ENCODE measurements around the gene SLC16A3.
A peak's percentile ranks its signal among the peaks of the same experiment; 100 is the strongest.
"Not testable (repeated sequence)": the region's sequence is repeated elsewhere in the genome, so short reads cannot be mapped to it uniquely, and the experiment has no call there.

The SLC16A3 gene

DNA sequence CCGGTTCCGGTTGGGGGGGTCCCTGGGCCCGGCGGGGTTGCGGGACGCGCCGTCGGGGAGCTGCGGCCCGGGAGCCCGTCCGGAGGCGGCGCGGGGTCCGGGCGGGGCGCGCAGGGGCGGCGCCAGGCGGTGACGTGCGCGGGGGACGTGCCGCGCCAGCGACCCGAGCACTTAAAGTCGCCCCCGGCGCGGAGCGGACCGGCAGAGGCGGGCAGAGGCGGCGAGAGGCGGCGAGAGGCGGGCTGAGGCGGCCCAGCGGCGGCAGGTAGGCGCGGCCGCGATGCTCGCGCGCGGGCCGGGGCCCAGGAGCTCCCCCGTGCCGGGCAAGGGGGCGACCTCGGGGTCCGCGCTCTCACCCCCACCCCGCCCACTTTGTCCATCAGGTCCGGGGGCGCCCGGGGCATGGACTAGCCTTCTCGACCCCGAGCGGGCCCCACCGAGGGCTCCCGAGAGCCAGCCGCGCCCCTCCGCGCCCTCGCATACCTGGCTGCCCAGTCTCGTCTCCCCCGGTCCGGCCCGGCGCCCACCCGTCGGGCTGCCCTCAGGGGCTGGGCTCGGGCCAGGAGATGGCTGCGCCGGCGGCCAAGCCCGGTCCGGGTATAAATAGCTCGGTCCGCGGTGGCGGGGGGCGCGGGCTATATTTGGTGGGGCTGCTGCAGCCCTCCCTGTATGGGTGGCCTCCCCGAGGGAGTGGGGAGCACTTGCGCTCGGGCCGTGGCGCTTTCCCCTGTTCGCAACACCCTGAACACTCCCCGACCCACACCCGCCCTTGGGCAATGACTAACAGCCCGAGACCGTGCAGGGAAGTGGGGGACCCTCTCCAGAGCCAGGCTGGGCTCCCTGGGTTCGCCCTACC is at the start of gene SLC16A3:
SLC16A3 (plus strand) TSS at position 201 of the 856 bp plus-strand sequence. CDS start 6,967 bp downstream, outside the sequence.
- DNase-seq (ENCODE audit: low read depth) = peak; percentile 66

DNA sequence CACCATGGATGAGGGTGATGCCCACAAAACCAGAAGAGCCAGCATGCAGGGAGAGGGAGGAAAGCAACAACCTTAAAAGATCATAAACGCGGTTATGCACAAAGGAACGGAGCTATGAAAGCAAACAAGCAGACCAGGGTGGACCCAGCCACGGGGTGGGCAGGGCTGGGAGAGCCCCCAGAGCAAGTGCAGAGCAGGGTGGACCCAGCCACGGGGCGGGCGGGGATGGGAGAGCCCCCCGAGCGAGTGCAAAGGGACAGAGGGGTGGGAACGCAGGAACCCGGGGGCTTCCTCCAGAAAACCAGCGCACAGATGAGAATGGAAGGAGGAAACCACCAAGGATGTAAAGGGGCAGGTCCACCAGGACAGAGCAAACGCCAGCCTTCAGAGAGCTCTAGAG is 49.4 kb upstream of the SLC16A3 start:
- no peak for DNase-seq (ENCODE audit: low read depth)

GRCh38 chr17:82179946-82180475 is 48.8 kb upstream of the SLC16A3 start:
- DNase-seq (ENCODE audit: low read depth) = no peak

DNA sequence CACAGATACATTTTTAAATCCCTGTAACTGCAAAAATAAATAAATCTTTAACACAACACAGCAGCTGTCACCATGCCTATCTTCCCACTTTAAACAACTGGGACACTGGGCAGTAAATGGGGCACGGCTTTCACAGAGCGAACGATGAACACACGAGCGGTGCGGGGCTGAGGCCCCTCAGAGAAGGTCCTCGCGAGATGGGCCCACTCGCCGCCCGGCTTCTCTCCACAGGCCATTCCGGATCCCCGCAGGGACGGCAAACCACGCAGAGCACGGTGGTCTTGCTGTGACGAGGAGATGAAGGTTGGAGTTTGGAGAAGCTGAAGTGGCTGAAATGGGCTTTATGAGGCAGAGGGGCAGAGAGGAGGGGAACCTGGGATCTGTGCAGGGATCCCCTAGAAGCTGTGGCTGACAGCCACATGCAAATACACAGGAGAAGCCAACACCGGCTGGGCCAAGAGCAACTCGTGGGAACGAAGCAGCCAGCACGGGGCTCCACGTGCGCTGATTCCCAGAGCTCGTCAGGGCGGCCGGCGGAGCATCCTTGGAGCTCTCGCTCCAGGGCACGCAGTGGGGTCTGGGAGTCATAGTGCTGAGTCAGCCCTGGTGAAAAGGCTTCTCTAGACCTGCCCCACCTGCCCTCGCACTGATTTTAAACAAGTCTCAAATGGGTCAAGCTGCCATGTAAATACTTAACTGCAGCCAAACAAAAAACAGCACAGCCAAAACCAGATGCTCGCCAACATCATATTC is 47.9 kb upstream of the SLC16A3 start:
- no peak for DNase-seq (ENCODE audit: low read depth)

GRCh38 chr17:82184761-82185160 is 44.1 kb upstream of the SLC16A3 start:
- DNase-seq (ENCODE audit: low read depth) = no peak

DNA sequence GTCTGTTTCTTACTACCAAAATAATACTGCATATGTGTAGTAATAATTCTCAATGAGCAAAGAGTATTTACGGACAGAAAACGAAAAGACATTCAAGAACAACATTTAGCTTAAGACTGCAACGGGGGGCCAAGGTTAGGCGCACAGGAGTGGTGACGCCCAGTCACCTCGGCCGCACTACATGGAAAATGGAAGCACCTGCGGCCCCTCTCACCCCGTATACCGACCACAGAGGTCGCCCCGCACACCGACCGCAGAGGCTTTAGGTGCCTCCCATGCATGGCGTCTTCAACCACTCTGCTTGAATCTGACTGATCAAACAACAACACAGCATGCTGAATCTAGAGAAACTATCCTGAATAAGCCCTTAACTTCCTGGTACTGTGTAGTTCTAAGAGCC is 42.6 kb upstream of the SLC16A3 start:
- no peak for DNase-seq (ENCODE audit: low read depth)

DNA sequence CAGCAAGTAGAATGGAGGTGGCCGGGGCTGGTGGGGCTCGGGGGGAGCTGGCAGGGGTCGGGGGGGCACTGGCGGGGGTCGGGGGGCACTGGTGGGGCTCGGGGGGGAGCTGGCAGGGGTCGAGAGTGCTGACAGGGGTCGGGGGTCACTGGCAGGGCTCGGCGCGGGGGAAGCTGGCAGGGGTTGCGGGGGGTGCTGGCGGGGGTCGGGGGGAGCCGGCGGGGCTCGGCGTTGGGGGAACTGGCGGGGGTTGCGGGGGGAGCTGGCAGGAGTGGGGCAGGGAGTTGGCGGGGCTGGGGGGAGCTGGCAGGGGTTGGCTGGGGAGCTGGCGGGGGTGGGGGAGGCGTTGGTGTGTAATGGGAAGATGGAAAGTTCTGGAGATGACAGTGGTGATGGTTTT is 41.3 kb upstream of the SLC16A3 start:
- DNase-seq (ENCODE audit: low read depth) = no peak

- DNase-seq (ENCODE audit: low read depth) = no peak
Measured at GRCh38 chr17:82188001-82188961, 40.6 kb upstream of the SLC16A3 start.

DNA sequence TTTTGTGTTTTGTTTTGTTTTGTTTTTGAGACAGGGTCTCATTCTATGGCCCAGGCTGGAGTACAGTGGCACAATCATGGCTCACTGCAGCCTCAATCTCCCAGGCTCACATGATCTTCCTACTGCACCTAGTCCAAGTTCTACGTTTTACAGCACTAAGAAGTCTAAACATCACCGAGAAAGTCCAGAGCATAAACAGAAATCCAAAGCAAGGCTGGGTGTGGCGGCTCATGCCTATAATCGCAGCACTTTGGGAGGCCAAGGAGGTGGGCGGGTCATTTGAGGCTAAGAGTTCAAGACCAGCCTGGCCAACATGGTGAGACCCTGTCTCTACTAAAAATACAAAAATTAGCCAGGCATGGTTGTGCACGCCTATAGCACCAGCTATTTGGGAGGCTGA is 35.8 kb upstream of the SLC16A3 start:
- not testable (repeated sequence) for DNase-seq (ENCODE audit: low read depth)

GRCh38 chr17:82193520-82194220 is 35.2 kb upstream of the SLC16A3 start:
- no peak for DNase-seq (ENCODE audit: low read depth)

- no peak for DNase-seq (ENCODE audit: low read depth)
Measured at GRCh38 chr17:82194765-82195164, 34.1 kb upstream of the SLC16A3 start.

DNA sequence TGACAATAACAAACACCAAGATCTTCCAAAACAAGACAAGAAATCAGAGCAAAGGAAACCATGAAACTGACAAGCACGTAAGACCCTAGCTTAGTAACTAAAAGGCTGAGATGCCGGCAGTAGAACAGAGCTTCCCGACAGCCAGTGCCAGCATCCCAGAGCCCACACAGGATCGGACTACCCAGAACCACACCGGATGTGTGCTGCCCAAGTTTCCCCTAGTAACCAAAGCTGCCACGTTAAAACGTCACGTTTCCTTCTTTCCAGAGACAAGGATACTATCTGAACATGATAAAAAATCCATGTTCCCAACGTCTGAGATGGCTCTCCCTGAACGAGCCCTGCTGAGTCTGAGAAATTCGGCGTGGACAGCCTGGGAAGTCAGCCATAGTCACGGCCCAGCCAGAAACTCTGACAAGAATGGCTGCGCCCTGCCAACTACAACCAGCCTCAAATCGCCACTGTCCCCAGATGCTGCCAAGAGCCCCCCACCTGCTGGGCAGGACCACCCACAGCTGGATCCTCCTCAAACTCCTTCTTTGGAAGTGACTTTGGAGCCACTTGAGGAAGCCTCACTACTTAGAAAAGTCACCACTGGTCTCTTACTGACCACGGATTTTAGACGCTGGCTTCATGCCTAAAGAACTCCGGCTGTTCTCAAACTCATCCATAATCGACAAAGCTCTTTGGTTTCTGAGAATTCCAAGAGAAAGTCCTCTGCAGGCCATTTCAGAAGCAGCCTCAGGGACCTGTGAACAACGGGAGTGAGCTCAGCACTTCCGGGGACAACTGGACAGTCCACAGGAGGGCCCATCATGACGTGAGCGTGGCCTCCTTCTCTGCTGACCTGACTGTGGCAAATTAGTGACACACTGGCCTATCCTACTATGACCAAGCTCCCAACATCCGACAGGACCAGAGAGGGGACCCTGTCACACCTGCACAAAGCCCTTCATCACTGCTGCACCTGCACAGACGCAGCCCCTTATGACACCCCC is 32.9 kb upstream of the SLC16A3 start:
- no peak for DNase-seq (ENCODE audit: low read depth)

- no peak for DNase-seq (ENCODE audit: low read depth)
Measured at GRCh38 chr17:82198092-82198491, 30.8 kb upstream of the SLC16A3 start.

GRCh38 chr17:82199496-82199895 is 29.3 kb upstream of the SLC16A3 start:
- DNase-seq (ENCODE audit: low read depth) = no peak

DNA sequence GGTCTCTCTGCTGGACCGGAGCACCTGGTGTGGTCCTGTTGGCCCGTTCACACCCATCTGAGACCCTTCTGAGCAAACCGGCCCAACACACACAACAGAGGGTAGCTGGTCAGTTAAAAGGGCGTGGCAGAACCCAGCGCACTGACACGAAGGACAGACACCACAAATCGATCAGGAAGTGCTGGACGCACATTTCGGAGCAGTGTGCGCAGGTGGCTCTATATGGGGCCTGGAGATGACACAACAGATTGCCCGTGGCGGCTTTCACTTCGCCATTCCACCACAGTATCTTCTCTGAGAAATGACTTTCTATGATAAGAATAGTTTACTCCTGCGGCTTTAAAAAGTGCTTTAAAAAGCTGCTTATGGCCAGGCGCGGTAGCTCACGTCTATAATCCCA is 28.7 kb upstream of the SLC16A3 start:
- DNase-seq (ENCODE audit: low read depth) = no peak

DNA sequence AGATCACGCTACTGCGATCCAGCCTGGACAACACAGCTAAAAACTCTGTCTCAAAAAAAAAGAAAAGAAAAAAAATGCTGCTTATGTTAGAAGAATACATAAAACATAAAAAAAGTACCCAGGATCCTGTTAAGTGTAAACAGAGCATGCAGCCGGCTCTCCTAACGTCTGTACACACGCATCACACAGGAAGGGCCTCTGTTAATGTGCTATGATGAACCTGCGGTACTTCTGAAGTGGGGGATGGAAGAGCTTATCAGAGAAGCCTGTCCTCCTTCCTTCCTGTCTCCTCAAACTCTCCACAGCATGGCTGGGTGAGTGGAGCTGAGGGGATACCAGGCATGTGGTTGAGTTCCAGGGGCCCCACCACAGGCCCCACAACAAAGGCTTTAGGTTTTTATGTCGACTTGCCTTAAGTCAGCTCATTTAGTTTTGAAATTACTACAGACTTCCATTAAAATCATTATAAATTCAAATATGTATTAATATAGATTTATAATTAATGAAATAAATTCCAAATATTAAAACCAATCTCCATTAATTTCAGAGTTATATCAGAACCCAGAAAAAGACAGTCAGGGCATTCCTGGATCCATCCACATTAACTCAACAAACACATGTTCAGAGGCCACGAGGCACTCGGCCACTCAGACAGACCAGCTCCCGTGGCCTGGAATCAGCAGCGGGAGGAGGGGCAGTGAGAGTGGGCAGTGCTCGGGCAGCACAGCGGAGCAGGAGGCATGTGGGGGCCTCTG is 27.9 kb upstream of the SLC16A3 start:
- peak; percentile 31 for DNase-seq (ENCODE audit: low read depth)

DNA sequence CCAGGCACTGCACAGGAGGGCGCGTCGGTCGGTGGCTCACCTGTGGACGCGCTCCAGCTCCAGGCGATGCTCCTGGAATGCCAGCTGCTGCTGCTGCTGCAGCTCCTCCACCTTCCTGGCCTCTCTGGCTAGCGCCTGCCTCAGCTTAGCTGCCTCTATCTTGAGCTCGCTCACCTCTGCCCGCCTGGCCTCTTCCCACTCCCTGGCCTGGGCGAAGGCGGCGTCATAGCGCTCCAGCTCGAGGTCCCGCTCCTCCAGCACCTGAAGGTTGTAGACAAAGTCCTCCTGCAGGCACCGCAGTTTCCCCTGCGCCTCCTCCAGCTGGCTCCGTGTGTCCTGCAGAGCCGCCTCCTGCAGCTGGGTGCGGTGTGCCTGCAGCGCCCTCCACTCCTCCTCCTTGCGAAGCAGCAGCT is 27.3 kb upstream of the SLC16A3 start:
- DNase-seq (ENCODE audit: low read depth) = no peak

- no peak for DNase-seq (ENCODE audit: low read depth)
Measured at GRCh38 chr17:82202981-82203380, 25.9 kb upstream of the SLC16A3 start.

DNA sequence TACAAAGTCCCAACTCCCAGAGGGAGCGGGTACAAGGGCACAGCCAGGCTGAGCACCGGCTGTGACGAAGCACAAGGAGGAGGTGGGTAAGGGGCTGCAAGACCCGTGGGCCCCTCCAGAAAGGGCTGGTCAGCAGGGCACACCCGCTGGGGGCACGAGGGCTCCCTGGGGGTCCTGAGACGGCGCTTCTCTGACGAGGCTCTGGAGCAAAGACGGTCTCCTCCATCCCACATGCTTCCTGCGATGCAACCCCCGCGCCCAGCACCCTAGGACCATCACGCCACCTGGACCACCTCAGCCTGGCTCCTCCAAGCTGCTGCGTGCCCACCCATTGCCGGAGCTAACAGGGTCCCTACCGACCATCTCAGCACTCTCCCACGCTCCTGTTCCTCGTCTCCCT is 24.9 kb upstream of the SLC16A3 start:
- no peak for DNase-seq (ENCODE audit: low read depth)
